Measurements from ENCODE around the gene ERMN. TPM values are rescaled to one million over a fixed set of nuclear protein-coding genes. Genes with fewer than 3 reads are reported as not detected.

The ERMN gene
- total and polyA plus RNA-seq, 12 donors, result 0.04 to 0.40 (median 0.13) TPM; not detected in 8

DNA sequence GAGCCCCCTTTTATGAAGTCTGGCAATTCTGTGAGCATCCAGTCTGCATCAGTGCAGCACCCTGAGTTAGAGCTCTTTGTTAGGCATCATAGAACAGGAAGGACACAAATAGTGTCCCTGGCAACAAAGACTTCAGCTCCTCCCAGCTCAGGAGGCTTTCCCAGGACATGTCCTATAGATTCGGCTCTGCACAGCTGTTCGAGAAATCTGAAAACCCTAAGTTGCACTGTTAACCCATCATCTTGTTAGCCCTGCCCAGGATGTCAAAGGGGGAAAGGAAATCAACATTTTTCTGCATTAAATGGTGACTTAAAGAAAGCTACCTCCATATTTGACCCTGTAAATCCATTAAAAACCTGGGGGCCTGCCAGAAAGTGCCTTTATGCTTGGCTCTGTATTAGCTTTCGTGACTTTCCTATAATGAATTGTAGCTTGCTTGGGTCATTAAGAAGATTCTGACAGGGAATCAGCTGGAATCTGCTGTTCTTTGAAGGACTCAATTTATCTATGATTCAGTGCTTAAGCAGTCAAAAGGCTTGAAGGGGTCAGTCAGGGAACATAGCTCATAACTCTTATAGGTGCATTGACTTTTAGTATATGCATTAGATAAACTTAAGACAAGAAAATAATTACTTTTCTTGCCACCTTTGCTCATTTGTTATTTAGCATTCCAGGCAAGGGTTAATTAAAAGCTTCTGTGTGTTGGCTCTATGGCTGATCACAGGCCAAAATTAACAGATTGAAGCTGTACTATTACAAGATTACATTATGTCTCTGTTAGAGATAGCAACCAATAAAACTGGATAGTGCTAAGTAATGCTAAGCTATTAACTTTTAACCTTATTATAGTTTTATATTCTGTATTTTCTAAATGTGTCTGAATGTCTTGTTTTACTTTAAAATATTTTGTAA, 20.6 kb downstream of the ERMN start:
- TF ChIP-seq POLR2A (IDR thresholded peaks at IDR 0.05), result no peak
- TF ChIP-seq, protein P1, sequence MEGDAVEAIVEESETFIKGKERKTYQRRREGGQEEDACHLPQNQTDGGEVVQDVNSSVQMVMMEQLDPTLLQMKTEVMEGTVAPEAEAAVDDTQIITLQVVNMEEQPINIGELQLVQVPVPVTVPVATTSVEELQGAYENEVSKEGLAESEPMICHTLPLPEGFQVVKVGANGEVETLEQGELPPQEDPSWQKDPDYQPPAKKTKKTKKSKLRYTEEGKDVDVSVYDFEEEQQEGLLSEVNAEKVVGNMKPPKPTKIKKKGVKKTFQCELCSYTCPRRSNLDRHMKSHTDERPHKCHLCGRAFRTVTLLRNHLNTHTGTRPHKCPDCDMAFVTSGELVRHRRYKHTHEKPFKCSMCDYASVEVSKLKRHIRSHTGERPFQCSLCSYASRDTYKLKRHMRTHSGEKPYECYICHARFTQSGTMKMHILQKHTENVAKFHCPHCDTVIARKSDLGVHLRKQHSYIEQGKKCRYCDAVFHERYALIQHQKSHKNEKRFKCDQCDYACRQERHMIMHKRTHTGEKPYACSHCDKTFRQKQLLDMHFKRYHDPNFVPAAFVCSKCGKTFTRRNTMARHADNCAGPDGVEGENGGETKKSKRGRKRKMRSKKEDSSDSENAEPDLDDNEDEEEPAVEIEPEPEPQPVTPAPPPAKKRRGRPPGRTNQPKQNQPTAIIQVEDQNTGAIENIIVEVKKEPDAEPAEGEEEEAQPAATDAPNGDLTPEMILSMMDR (IDR thresholded peaks at IDR 0.05), result no peak
- H3K36me3 ChIP-seq (replicated peaks in 1 of 2), result no peaks in the 10 kb centered on the region
- intact Hi-C loops (cut with DNase I), result no loop called here
- no peaks in the 10 kb centered on the region for H3K9me3 ChIP-seq (replicated peaks in 1 of 3)
- H3K4me3 ChIP-seq, result no peak overlapping the region
- DNase-seq, result no peak
- H3K27ac ChIP-seq, result no peak overlapping the region
- peaks cover 11% of the 10 kb centered on the region for H3K27me3 ChIP-seq
- no peaks in the 10 kb centered on the region for H3K4me1 ChIP-seq (replicated peaks in 1 of 2)
- 20 to 36% (median 26%) methylated on average over 2 to 3 of the region's 3 CpGs for WGBS, 4 donors

GRCh38 chr2:157303612-157304011, 22.0 kb downstream of the ERMN start:
- no peak for TF ChIP-seq POLR2A (IDR thresholded peaks at IDR 0.05)
- TF ChIP-seq, protein P1 (IDR thresholded peaks at IDR 0.05), result no peak
- Histone ChIP-seq H3K9me3 (replicated peaks in 1 of 3) (no peaks in the 10 kb centered on the region), H3K4me1 (replicated peaks in 1 of 2) (no peaks in the 10 kb centered on the region), H3K36me3 (replicated peaks in 1 of 2) (no peaks in the 10 kb centered on the region), H3K27me3 (peaks cover 11% of the 10 kb centered on the region), H3K27ac (no peak overlapping the region), H3K4me3 (no peak overlapping the region)
- no peak for DNase-seq
- intact Hi-C loops (cut with DNase I), result no loop called here
- WGBS, 4 donors, result 46 to 69% (median 47%) methylated on average over 2 of the region's 2 CpGs

DNA sequence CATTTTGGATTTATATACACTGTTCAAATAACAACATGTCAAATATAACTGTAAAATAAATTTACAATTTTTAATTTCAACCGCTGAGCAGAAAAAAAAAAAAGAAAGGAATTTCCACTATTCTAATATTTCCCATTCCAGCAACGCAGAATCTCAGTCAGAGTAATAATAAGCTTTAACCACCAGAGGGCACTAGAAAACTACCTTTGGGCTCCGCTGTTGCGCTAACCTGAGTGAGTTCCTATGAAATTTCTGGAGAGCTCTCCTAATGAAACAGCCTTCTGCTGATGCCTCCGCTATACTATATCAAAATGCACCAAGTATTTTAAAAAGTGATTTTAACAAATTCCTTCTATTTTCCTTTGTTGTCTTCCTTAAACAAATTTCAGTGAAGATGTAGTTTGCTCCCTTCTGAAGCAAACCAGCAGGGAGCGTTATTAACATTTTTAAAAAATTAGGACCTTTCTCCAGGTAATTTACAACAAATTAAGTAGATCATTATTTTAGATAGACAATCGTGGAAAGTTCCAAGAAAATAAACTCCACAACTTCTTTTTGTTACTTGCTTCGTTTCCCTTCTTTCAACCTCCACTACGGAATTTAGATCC, 23.0 kb downstream of the ERMN start:
- no peaks in the 10 kb centered on the region for H3K9me3 ChIP-seq (replicated peaks in 1 of 3)
- TF ChIP-seq, protein P1 (IDR thresholded peaks at IDR 0.05), result peak; percentile 41 to 83 (median 68)
- TF ChIP-seq POLR2A (IDR thresholded peaks at IDR 0.05), result no peak
- H3K27me3 ChIP-seq, result peaks cover 11% of the 10 kb centered on the region
- DNase-seq, result peak in 6 of 7 donors; percentile 20 to 38 (median 28)
- no peak overlapping the region for H3K4me3 ChIP-seq
- WGBS, 4 donors, result 30 to 38% (median 33%) methylated on average over 9 of the region's 9 CpGs
- no peaks in the 10 kb centered on the region for H3K36me3 ChIP-seq (replicated peaks in 1 of 2)
- no peak overlapping the region for H3K27ac ChIP-seq
- intact Hi-C loops (cut with DNase I), result no loop called here
- H3K4me1 ChIP-seq (replicated peaks in 1 of 2), result no peaks in the 10 kb centered on the region

DNA sequence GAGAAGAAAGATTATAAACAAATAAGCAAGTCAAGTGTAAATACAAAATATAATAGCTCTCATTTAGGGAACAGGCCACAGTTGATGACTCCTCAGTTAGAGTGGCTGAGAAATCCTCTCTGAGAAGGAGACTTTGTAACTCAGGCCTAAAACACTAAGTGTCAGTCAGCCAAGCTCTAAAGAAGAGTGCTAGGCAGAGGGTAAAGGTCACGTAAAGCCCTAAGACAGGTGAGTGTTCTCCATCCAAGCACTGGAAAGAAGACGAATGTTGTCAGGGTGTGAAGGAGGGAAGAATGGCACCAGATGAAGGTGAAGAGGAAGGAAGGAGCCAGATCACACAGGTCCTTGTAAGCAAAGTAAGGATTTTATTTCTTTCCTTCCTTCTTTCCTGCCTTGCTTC, 24.3 kb downstream of the ERMN start:
- DNase-seq, result no peak
- 81 to 84% (median 83%) methylated on average over 2 of the region's 2 CpGs for WGBS, 4 donors
- TF ChIP-seq, protein P1 (IDR thresholded peaks at IDR 0.05), result no peak
- TF ChIP-seq POLR2A (IDR thresholded peaks at IDR 0.05), result no peak
- Histone ChIP-seq H3K27ac (no peak overlapping the region), H3K27me3 (peaks cover 11% of the 10 kb centered on the region), H3K36me3 (replicated peaks in 1 of 2) (no peaks in the 10 kb centered on the region), H3K9me3 (replicated peaks in 1 of 3) (no peaks in the 10 kb centered on the region), H3K4me3 (no peak overlapping the region), H3K4me1 (replicated peaks in 1 of 2) (no peaks in the 10 kb centered on the region)
- intact Hi-C loops (cut with DNase I), result no loop called here
